SK-N-SH (cell line): Measurements from ENCODE around the gene RAD23B.

ENCODE experiments used
- JUND ChIP-seq: IDR thresholded peaks from 2 replicates; pipeline ENCODE4 v1.4.0; 2012
- NRF1 ChIP-seq: IDR thresholded peaks from 2 replicates; pipeline ENCODE4 v1.6.1; 2012; ENCODE audit warnings: low read depth, mild to moderate bottlenecking, low read length
- TF ChIP-seq, protein P1 (sequence below): fragments of 200-600 bp; sonication (generic); IDR thresholded peaks from 2 replicates; pipeline ENCODE4 v1.6.1; 2017; ENCODE audit warnings: antibody characterized with exemption, mild to moderate bottlenecking, moderate library complexity
- TF ChIP-seq, protein P2 (sequence below): IDR thresholded peaks from 2 replicates; pipeline ENCODE4; 2012

GRCh38 chr9:107338911-107339659 lies 56.0 kb downstream of the RAD23B start:
- TF ChIP-seq, protein P1, sequence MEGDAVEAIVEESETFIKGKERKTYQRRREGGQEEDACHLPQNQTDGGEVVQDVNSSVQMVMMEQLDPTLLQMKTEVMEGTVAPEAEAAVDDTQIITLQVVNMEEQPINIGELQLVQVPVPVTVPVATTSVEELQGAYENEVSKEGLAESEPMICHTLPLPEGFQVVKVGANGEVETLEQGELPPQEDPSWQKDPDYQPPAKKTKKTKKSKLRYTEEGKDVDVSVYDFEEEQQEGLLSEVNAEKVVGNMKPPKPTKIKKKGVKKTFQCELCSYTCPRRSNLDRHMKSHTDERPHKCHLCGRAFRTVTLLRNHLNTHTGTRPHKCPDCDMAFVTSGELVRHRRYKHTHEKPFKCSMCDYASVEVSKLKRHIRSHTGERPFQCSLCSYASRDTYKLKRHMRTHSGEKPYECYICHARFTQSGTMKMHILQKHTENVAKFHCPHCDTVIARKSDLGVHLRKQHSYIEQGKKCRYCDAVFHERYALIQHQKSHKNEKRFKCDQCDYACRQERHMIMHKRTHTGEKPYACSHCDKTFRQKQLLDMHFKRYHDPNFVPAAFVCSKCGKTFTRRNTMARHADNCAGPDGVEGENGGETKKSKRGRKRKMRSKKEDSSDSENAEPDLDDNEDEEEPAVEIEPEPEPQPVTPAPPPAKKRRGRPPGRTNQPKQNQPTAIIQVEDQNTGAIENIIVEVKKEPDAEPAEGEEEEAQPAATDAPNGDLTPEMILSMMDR: no peak
- TF ChIP-seq, protein P2, sequence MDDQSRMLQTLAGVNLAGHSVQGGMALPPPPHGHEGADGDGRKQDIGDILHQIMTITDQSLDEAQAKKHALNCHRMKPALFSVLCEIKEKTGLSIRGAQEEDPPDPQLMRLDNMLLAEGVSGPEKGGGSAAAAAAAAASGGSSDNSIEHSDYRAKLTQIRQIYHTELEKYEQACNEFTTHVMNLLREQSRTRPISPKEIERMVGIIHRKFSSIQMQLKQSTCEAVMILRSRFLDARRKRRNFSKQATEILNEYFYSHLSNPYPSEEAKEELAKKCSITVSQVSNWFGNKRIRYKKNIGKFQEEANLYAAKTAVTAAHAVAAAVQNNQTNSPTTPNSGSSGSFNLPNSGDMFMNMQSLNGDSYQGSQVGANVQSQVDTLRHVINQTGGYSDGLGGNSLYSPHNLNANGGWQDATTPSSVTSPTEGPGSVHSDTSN: no peak
- TF ChIP-seq JUND: no peak
- TF ChIP-seq NRF1: no peak
